RWPE1 (cell line): ENCODE data around the gene SORT1.

Source experiments
- CTCF ChIA-PET: fragments of 350-600 bp; sonication (Branson Sonifier 250); formaldehyde crosslinking; extraction: SDS; loops from one replicate; lab custom pipeline; 2021; lab: Yijun Ruan, JAX
- POLR2A ChIA-PET: fragments of 400-600 bp; formaldehyde crosslinking; extraction: SDS; loops from one replicate; lab custom pipeline; 2020; ENCODE audit warnings: antibody characterized with exemption; ENCODE audit not compliant: low non-redundant PET; lab: Yijun Ruan, JAX
- DNase-seq: peaks from one replicate; pipeline ENCODE4 v3.0.0; 2012; ENCODE audit warnings: low spot score
- H3K27ac ChIP-seq: fragments of 450-650 bp; 2 replicates; pipeline ENCODE4 v1.5.1; 2017
- TF ChIP-seq, protein P1 (sequence below): fragments of 450-650 bp; conservative IDR thresholded peaks from 2 replicates; pipeline ENCODE4 v1.5.1; 2017; ENCODE audit warnings: low read depth, mild to moderate bottlenecking

SORT1 gene

DNA sequence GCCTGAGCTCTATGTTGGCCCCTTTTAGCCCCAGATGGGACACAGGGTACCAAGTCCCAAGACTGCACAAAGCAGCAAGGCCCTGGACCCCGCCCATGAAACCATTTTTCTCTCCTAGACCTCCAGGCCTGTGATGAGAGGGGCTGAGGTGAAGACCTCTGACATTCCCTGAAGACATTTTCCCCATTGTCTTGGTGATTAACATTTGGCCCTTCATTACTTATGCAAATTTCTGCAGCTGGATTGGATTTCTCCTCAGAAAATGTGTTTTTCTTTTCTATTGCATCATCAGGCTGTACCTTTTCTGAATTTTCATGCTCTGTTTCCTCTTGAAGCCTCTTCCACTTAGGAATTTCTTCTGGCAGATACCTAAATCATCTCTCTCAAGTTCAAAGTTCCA is 36.8 kb upstream of the SORT1 start:
- no peak overlapping the region for H3K27ac ChIP-seq
- CTCF ChIA-PET, result no interaction called here
- POLR2A ChIA-PET, result no interaction called here
- DNase-seq, result no peak
- TF ChIP-seq, protein P1, sequence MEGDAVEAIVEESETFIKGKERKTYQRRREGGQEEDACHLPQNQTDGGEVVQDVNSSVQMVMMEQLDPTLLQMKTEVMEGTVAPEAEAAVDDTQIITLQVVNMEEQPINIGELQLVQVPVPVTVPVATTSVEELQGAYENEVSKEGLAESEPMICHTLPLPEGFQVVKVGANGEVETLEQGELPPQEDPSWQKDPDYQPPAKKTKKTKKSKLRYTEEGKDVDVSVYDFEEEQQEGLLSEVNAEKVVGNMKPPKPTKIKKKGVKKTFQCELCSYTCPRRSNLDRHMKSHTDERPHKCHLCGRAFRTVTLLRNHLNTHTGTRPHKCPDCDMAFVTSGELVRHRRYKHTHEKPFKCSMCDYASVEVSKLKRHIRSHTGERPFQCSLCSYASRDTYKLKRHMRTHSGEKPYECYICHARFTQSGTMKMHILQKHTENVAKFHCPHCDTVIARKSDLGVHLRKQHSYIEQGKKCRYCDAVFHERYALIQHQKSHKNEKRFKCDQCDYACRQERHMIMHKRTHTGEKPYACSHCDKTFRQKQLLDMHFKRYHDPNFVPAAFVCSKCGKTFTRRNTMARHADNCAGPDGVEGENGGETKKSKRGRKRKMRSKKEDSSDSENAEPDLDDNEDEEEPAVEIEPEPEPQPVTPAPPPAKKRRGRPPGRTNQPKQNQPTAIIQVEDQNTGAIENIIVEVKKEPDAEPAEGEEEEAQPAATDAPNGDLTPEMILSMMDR, result no peak

DNA sequence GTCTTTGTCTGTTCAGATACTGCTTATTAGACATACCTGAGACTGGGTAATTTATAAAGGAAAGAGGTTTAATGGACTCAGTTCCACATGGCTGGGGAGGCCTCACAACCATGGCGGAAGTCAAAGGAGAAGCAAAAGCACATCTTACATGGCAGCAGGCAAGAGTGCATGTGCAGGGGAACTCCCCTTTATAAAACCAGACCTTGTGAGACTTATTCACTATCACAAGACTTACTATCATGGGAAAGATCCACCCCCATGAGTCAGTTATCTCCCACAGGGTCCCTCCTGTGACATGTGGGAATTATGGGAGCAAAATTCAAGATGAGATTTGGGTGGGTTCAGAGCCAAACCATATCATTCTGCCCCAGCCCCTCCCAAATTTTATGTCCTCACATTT is 35.6 kb upstream of the SORT1 start:
- CTCF ChIA-PET, result interaction anchor here (0.8 kb wide), 1 partner anchor 99 kb away, joined by 3 read pairs; no protein-coding TSS in a partner anchor
- H3K27ac ChIP-seq, result no peak overlapping the region
- DNase-seq, result no peak
- POLR2A ChIA-PET, result no interaction called here
- TF ChIP-seq, protein P1, result no peak

DNA sequence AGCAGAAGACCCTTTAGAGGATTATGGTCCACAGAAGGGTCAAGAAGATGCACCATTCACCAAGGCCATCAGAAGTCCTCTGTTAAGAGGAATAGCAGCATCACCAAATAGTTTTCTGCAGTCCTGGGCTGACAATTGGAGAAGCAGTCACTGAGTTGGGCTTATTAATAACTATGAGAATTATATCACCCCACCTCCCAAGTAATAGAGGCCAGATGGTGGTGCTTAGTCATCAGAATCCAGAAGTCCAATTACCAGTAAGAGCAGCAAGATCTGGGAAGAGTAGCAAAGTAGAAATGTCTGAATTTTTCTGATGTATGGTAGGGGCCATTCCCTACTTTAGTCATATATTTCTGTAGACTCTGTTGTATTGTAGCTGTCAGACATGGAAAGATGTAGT is 34.6 kb upstream of the SORT1 start:
- CTCF ChIA-PET, result interaction anchor here (0.8 kb wide), 1 partner anchor 100 kb away, joined by 3 read pairs; no protein-coding TSS in a partner anchor
- no peak for DNase-seq
- no peak overlapping the region for H3K27ac ChIP-seq
- TF ChIP-seq, protein P1, result no peak
- POLR2A ChIA-PET, result no interaction called here

DNA sequence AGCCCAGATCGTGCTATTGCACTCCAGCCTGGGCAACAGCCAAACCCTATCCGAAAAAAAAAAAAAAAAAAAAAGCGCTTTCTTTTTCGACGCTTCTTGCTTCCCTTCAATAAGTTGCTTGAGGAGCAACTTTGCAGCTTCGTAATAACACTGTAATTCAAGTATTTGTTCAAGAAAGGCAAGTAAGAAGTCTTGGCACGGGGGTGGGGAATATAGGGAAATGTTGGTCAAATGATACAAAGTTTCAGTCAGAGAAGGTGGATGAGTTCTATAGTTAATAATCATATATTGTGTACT is 29.4 kb upstream of the SORT1 start:
- no peak for DNase-seq
- ChIA-PET POLR2A (no interaction called here), CTCF (interaction anchor here (1.2 kb wide), 2 partner anchors 9 to 105 kb away, joined by 3 to 4 read pairs; no protein-coding TSS in a partner anchor)
- TF ChIP-seq, protein P1, result no peak
- peak overlapping the region; percentile 94 for H3K27ac ChIP-seq

DNA sequence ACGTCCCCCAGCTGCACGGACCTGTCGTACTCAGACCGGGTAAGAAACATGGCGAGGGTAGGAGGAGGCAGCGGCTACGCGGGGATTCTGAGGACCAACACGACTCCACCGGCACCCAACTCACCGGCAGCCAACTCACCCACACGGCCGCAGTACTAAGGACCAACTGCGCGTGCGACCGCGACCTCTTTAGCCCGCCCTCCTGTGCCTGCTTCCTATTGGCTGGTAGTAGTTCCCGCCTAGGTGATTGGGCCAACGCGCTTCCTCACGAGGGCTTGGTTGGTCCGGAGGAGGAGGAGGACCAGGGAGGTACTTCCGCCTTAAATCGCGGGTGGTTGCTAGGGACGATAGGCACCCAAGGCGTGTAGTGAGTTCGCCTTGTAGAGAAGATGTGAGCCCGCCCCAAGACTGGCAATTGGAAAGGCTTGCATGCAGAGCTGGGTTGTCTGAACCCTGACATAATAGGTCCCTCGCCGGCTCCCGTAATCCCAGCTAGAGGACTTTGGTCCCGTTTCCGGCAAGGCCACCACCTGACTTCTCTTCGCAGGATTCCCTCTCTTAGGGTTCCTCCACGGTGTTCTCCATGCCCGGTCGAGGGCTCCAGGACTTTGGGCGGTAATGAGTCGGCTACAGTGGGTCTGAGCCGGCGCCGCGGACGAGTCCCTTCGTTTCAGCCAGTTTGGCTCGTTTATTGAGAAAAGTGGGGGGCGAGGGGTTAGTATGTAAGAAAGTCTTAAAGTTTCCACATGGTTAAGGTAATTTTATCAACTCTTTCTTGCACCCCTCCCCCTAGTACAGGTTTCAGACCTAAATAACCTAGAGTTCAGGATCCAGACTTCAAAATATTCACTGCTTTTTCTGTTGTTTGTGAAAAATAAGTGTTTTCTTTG is 28.8 kb upstream of the SORT1 start, which contains the start of gene PSMA5:
PSMA5 (minus strand) TSS at position 168 of the 890 bp plus-strand sequence; CDS start at position 50, 118 bp downstream.
- TF ChIP-seq, protein P1, result no peak
- ChIA-PET POLR2A (interaction anchor here (0.9 kb wide), 1 partner anchor 216 kb away, joined by 3 read pairs; no protein-coding TSS in a partner anchor), CTCF (interaction anchor here (0.8 to 1.2 kb wide), 3 partner anchors 64 to 105 kb away, joined by 3 to 4 read pairs (median 3); no protein-coding TSS in a partner anchor)
- H3K27ac ChIP-seq, result peak within 1 kb of the TSS; percentile 94
- DNase-seq, result peak; percentile 98

DNA sequence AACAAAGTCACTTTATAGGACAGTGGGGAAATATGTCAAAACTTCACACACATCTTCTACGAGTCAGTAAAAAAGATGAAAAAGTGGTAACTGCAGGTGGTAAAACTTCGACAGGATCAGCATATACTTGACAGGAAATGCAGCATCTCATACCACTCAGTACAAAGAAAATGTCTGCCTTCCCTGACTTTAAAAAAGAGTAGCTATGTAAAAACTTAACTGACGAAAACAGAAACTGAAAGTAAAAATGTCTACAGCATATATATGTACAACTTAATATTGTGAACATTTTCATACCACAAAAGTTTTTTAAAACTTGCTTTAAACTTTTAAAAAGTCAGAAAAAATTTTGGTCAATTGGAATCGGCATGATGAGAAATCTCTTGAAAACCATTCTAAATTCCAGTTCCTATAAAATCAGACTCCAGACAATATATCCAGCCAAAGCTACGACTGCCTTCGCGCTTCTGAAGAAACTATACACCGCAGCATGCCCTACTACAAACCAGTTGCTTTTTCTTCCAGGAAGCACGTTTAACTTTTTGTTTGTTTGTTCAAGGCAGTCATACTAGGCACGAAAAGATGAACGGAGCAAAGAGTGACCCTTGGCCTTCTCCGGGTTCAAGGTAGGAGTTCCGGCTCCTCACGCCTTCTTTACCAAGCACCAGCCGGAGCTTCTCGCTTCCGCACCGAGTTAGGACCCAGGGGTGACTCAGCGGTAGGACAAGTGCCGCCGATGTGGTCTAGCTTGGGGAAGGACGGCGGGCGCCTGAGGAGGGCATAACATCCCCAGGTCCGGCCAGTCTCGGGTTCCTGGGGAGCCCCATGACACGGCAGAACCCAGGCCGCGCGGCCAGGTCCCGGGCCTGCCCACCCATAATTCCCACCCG is 27.9 kb upstream of the SORT1 start:
- peak overlapping the region; percentile 94 for H3K27ac ChIP-seq
- TF ChIP-seq, protein P1, result no peak
- CTCF ChIA-PET, result interaction anchor here (0.8 to 1.3 kb wide), 3 partner anchors 65 to 106 kb away, joined by 3 to 6 read pairs (median 3); no protein-coding TSS in a partner anchor
- peak; percentile 62 for DNase-seq
- POLR2A ChIA-PET, result interaction anchor here (0.9 kb wide), 1 partner anchor 215 kb away, joined by 3 read pairs; no protein-coding TSS in a partner anchor
